HL-60/S4 (cell line): ENCODE measurements around the gene EXOSC5.
"Not testable (repeated sequence)": the region's sequence is repeated elsewhere in the genome, so short reads cannot be mapped to it uniquely, and the experiment has no call there.

Experiments used
- in situ Hi-C: fragments of 300-500 bp; cut with MboI; formaldehyde crosslinking; loops from 2 replicates; pipeline ENCODE4 v1.14.3; 2022; ENCODE audit warnings: low sequenced_read_pairs

EXOSC5 gene

GRCh38 chr19:41371541-41371940, 25.6 kb downstream of the EXOSC5 start:
- in situ Hi-C loops, result no loop called here

GRCh38 chr19:41371119-41371518, 26.0 kb downstream of the EXOSC5 start:
- in situ Hi-C loops, result not testable (repeated sequence)

- in situ Hi-C loops, result no loop called here
Measured at GRCh38 chr19:41369769-41370168, 27.4 kb downstream of the EXOSC5 start.

- in situ Hi-C loops, result no loop called here
Measured at GRCh38 chr19:41367848-41368301, 29.3 kb downstream of the EXOSC5 start.

- in situ Hi-C loops, result no loop called here
Measured at GRCh38 chr19:41366089-41366488, 31.1 kb downstream of the EXOSC5 start.

- in situ Hi-C loops, result no loop called here
Measured at GRCh38 chr19:41364524-41365391, 32.4 kb downstream of the EXOSC5 start.

GRCh38 chr19:41363753-41364523, 33.2 kb downstream of the EXOSC5 start, which contains the start of gene B9D2:
Gene B9D2, minus strand, starts transcription at chr19:41364149. Its CDS starts 630 bp downstream, at chr19:41363519.
- in situ Hi-C loops, result no loop called here

GRCh38 chr19:41363371-41363752, 33.8 kb downstream of the EXOSC5 start:
- in situ Hi-C loops, result no loop called here

- in situ Hi-C loops, result no loop called here
Measured at GRCh38 chr19:41362143-41362847, 34.9 kb downstream of the EXOSC5 start.

- in situ Hi-C loops, result no loop called here
Measured at GRCh38 chr19:41359741-41360140, 37.4 kb downstream of the EXOSC5 start.

- in situ Hi-C loops, result no loop called here
Measured at GRCh38 chr19:41357746-41358145, 39.4 kb downstream of the EXOSC5 start.

GRCh38 chr19:41356984-41357739, 40.0 kb downstream of the EXOSC5 start:
- in situ Hi-C loops, result no loop called here

GRCh38 chr19:41355802-41356201, 41.4 kb downstream of the EXOSC5 start:
- in situ Hi-C loops, result no loop called here

- in situ Hi-C loops, result no loop called here
Measured at GRCh38 chr19:41355035-41355434, 42.1 kb downstream of the EXOSC5 start.

- in situ Hi-C loops, result no loop called here
Measured at GRCh38 chr19:41354343-41354953, 42.7 kb downstream of the EXOSC5 start.

- in situ Hi-C loops, result no loop called here
Measured at GRCh38 chr19:41353466-41354342, 43.5 kb downstream of the EXOSC5 start, which contains the start of gene TGFB1. Gene TGFB1, minus strand, starts transcription at chr19:41353922. Its CDS starts 878 bp downstream, at chr19:41353044.

GRCh38 chr19:41352609-41353465, 44.3 kb downstream of the EXOSC5 start:
- in situ Hi-C loops, result no loop called here

- in situ Hi-C loops, result no loop called here
Measured at GRCh38 chr19:41352279-41352608, 44.9 kb downstream of the EXOSC5 start.
